ENCODE measurements around the gene RBMS1.

The RBMS1 gene

GRCh38 chr2:160401895-160402294, 91.7 kb downstream of the RBMS1 start:
- H3K79me2 ChIP-seq (ENCODE audit: low read length) = peaks cover 89% of the 10 kb centered on the region
- peaks cover 7% of the 10 kb centered on the region; the same call in 1 of the 2 replicates for H3F3A ChIP-seq (ENCODE audit: insufficient read depth, low read length)

DNA sequence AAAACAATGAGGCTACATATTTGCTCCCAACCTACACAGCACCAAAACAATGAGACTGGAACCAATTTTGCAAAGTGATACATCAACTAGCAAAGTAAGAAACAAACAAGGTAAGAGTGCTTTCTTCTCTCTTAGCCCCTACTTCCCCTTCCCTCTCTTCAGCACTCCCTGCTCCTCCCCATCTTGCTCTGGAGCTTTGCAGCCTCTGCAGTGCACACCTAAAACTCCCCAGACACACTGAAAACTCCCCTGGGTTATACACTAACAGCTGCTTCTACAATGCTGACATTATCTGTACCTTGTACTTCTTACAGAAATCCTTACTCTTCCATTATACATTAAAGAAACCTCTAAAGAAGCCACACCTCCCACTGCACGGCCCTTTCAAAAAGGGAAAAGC, 93.7 kb downstream of the RBMS1 start:
- H3K9ac ChIP-seq (ENCODE audit: low read length) = no peak overlapping the region
- TF ChIP-seq, protein P1, sequence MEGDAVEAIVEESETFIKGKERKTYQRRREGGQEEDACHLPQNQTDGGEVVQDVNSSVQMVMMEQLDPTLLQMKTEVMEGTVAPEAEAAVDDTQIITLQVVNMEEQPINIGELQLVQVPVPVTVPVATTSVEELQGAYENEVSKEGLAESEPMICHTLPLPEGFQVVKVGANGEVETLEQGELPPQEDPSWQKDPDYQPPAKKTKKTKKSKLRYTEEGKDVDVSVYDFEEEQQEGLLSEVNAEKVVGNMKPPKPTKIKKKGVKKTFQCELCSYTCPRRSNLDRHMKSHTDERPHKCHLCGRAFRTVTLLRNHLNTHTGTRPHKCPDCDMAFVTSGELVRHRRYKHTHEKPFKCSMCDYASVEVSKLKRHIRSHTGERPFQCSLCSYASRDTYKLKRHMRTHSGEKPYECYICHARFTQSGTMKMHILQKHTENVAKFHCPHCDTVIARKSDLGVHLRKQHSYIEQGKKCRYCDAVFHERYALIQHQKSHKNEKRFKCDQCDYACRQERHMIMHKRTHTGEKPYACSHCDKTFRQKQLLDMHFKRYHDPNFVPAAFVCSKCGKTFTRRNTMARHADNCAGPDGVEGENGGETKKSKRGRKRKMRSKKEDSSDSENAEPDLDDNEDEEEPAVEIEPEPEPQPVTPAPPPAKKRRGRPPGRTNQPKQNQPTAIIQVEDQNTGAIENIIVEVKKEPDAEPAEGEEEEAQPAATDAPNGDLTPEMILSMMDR (IDR thresholded peaks at IDR 0.05; ENCODE audit: low read length) = no peak
- TF ChIP-seq EZH2 (optimal IDR thresholded peaks at IDR 0.05; ENCODE audit: low read depth, low read length) (no peak), EZH2phosphoT487 (IDR thresholded peaks at IDR 0.05; ENCODE audit: low read length) (no peak)
- H3K36me3 ChIP-seq (replicated peaks; ENCODE audit: insufficient read depth, low read length) = no peaks in the 10 kb centered on the region
- H3K27ac ChIP-seq (ENCODE audit: low read length) = no peak overlapping the region
- H3K4me2 ChIP-seq (ENCODE audit: low read depth, low read length) = no peak overlapping the region
- H2AFZ ChIP-seq (ENCODE audit: low read length) = no peak overlapping the region
- H3K79me2 ChIP-seq (ENCODE audit: low read length) = peaks cover 76% of the 10 kb centered on the region
- H3K9me3 ChIP-seq (replicated peaks; ENCODE audit: insufficient read depth, low read length) = no peaks in the 10 kb centered on the region
- H3F3A ChIP-seq (ENCODE audit: insufficient read depth, low read length) = peaks cover 2% of the 10 kb centered on the region; the same call in 1 of the 2 replicates
- H3K4me3 ChIP-seq (ENCODE audit: low read length) = no peak overlapping the region
- no peaks in the 10 kb centered on the region for H3K9me2 ChIP-seq (replicated peaks; ENCODE audit: insufficient read depth, low read length)
- peaks cover 12% of the 10 kb centered on the region; the same call in 1 of the 2 replicates for H3K27me3 ChIP-seq (replicated peaks; ENCODE audit: insufficient read depth, low read length)
- H3K4me1 ChIP-seq (ENCODE audit: low read length) = peaks cover 14% of the 10 kb centered on the region
- peaks cover 3% of the 10 kb centered on the region; the same call in 1 of the 2 replicates for H4K20me1 ChIP-seq (ENCODE audit: insufficient read depth, low read length)
- DNase-seq = no peak

More at GRCh38 chr2:160401895-160402294, 91.7 kb downstream of the RBMS1 start:
- Histone ChIP-seq H3K27ac (ENCODE audit: low read length) (no peak overlapping the region), H3K4me1 (ENCODE audit: low read length) (peaks cover 18% of the 10 kb centered on the region), H3K9me3 (replicated peaks; ENCODE audit: insufficient read depth, low read length) (no peaks in the 10 kb centered on the region), H4K20me1 (ENCODE audit: insufficient read depth, low read length) (peaks cover 3% of the 10 kb centered on the region; the same call in 1 of the 2 replicates), H3K4me2 (ENCODE audit: low read depth, low read length) (no peak overlapping the region), H3K27me3 (replicated peaks; ENCODE audit: insufficient read depth, low read length) (peaks cover 12% of the 10 kb centered on the region; the same call in 1 of the 2 replicates), H3K4me3 (ENCODE audit: low read length) (no peak overlapping the region), H3K36me3 (replicated peaks; ENCODE audit: insufficient read depth, low read length) (no peaks in the 10 kb centered on the region), H3K9me2 (replicated peaks; ENCODE audit: insufficient read depth, low read length) (no peaks in the 10 kb centered on the region), H3K9ac (ENCODE audit: low read length) (no peak overlapping the region), H2AFZ (ENCODE audit: low read length) (no peak overlapping the region)
- TF ChIP-seq EZH2phosphoT487 (IDR thresholded peaks at IDR 0.05; ENCODE audit: low read length) (no peak), EZH2 (optimal IDR thresholded peaks at IDR 0.05; ENCODE audit: low read depth, low read length) (no peak)
- TF ChIP-seq, protein P1 (IDR thresholded peaks at IDR 0.05; ENCODE audit: low read length) = no peak
- no peak for DNase-seq

DNA sequence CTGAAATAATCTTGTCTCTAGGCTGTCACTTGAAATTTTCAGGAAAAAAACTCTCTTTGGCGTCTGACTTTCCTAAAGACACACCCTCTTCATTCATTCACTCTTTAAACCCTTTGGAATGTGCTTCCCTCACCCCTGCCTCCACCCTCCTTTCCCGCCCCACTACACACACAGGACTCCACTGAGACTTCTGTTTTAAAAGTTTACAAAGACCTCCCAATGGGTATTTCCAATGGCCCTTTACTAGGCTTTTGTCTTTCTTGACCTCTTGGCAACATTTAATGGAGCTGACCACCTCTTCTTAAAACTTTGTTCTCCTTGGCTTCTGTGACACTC, 96.1 kb downstream of the RBMS1 start:
- Histone ChIP-seq H3K27me3 (replicated peaks; ENCODE audit: insufficient read depth, low read length) (peaks cover 12% of the 10 kb centered on the region; the same call in 1 of the 2 replicates), H3K9me3 (replicated peaks; ENCODE audit: insufficient read depth, low read length) (no peaks in the 10 kb centered on the region), H3K4me2 (ENCODE audit: low read depth, low read length) (no peak overlapping the region), H4K20me1 (ENCODE audit: insufficient read depth, low read length) (peaks cover 3% of the 10 kb centered on the region; the same call in 1 of the 2 replicates), H3K9me2 (replicated peaks; ENCODE audit: insufficient read depth, low read length) (no peaks in the 10 kb centered on the region), H3K4me1 (ENCODE audit: low read length) (peaks cover 25% of the 10 kb centered on the region), H2AFZ (ENCODE audit: low read length) (no peak overlapping the region), H3K9ac (ENCODE audit: low read length) (no peak overlapping the region), H3K27ac (ENCODE audit: low read length) (no peak overlapping the region), H3K4me3 (ENCODE audit: low read length) (no peak overlapping the region), H3K79me2 (ENCODE audit: low read length) (peaks cover 70% of the 10 kb centered on the region), H3F3A (ENCODE audit: insufficient read depth, low read length) (peaks cover 12% of the 10 kb centered on the region), H3K36me3 (replicated peaks; ENCODE audit: insufficient read depth, low read length) (no peaks in the 10 kb centered on the region)
- TF ChIP-seq, protein P1 (IDR thresholded peaks at IDR 0.05; ENCODE audit: low read length) = no peak
- TF ChIP-seq EZH2phosphoT487 (IDR thresholded peaks at IDR 0.05; ENCODE audit: low read length) (no peak), EZH2 (optimal IDR thresholded peaks at IDR 0.05; ENCODE audit: low read depth, low read length) (no peak)
- DNase-seq = no peak

All from MM.1S (cell line).